ENCODE measurements around the gene STARD5.

The STARD5 gene

GRCh38 chr15:81323944-81324881 lies at the start of gene STARD5:
TSS of gene STARD5 (minus strand) at chr15:81324141. CDS start at chr15:81324099, 42 bp downstream.
- peak; percentile 97 for DNase-seq (ENCODE audit: low read depth)
- H3K4me3 ChIP-seq (ENCODE audit: low read depth, low read length), result peak within 1 kb of the TSS; percentile 89
- TF ChIP-seq, protein P1, sequence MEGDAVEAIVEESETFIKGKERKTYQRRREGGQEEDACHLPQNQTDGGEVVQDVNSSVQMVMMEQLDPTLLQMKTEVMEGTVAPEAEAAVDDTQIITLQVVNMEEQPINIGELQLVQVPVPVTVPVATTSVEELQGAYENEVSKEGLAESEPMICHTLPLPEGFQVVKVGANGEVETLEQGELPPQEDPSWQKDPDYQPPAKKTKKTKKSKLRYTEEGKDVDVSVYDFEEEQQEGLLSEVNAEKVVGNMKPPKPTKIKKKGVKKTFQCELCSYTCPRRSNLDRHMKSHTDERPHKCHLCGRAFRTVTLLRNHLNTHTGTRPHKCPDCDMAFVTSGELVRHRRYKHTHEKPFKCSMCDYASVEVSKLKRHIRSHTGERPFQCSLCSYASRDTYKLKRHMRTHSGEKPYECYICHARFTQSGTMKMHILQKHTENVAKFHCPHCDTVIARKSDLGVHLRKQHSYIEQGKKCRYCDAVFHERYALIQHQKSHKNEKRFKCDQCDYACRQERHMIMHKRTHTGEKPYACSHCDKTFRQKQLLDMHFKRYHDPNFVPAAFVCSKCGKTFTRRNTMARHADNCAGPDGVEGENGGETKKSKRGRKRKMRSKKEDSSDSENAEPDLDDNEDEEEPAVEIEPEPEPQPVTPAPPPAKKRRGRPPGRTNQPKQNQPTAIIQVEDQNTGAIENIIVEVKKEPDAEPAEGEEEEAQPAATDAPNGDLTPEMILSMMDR (IDR thresholded peaks at IDR 0.05; ENCODE audit: control insufficient read depth, extremely low read depth, insufficient read depth), result no peak

- TF ChIP-seq, protein P1 (IDR thresholded peaks at IDR 0.05; ENCODE audit: control insufficient read depth, extremely low read depth, insufficient read depth), result no peak
Measured at GRCh38 chr15:81373176-81373575, 49.2 kb upstream of the STARD5 start.

DNA sequence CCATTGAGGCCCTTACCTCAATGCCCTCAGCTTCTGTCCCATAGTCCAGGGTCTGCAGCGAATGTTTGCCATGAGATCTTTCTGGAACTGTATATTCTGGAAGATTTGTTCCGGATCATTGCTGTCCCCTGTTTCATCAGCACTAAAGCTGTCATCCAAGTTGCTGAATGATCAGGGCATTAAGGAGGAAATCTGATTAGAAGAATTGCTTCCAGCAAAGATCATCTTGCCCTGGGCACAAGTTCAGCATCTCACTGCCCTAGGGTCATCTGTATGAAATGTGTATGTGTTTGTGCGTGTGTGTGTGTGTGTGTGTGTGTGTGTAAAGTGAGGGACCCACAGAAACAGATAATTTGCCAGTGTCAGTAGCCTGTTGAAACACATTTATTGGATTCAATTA lies 48.6 kb upstream of the STARD5 start:
- no peak for DNase-seq (ENCODE audit: low read depth)
- H3K4me3 ChIP-seq (ENCODE audit: low read depth, low read length), result no peak overlapping the region
- TF ChIP-seq, protein P1 (IDR thresholded peaks at IDR 0.05; ENCODE audit: control insufficient read depth, extremely low read depth, insufficient read depth), result no peak

More at GRCh38 chr15:81373176-81373575, 49.2 kb upstream of the STARD5 start:
- no peak for DNase-seq (ENCODE audit: low read depth)
- H3K4me3 ChIP-seq (ENCODE audit: low read depth, low read length), result no peak overlapping the region

DNA sequence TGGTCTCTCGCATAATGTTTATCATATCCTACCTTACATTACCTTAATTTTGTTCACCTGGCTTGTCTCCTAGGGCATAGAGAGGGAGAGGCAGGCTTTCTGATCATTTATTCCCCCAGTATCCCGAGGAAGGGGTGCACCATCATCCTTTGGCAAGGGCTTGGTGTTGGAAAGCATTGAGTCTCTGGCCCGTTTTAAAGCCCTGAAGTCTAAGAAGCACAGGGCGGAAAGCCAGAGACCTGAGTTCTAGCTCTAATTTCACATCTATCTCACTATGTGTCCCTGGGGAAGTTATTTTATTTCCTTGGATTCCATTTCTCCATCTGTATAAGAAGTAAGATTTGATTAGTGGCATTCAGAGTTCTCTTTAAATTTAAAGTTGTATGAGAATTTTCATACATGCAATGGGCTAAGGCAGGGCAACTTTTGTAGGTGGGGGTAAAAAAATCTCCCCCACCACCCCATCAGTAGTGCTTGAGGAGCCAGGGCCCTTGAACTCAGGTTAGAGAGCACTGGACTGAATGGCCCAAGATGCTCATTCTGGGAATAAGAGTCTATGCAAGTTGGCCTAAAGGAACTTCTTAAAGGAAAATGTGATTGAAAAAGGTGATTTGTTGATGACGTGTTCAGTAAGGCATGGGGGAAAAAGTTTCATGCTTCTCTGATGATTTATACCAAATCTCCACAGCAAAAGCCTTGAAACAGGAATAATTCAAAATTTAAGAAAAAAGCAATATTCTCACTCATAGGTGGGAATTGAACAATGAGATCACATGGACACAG lies 40.0 kb upstream of the STARD5 start:
- TF ChIP-seq, protein P1 (IDR thresholded peaks at IDR 0.05; ENCODE audit: control insufficient read depth, extremely low read depth, insufficient read depth), result no peak
- DNase-seq (ENCODE audit: low read depth), result no peak
- no peak overlapping the region for H3K4me3 ChIP-seq (ENCODE audit: low read depth, low read length)

GRCh38 chr15:81363276-81363675 lies 39.3 kb upstream of the STARD5 start:
- no peak overlapping the region for H3K4me3 ChIP-seq (ENCODE audit: low read depth, low read length)
- TF ChIP-seq, protein P1 (IDR thresholded peaks at IDR 0.05; ENCODE audit: control insufficient read depth, extremely low read depth, insufficient read depth), result no peak
- no peak for DNase-seq (ENCODE audit: low read depth)

- H3K4me3 ChIP-seq (ENCODE audit: low read depth, low read length), result no peak overlapping the region
- TF ChIP-seq, protein P1 (IDR thresholded peaks at IDR 0.05; ENCODE audit: control insufficient read depth, extremely low read depth, insufficient read depth), result no peak
- no peak for DNase-seq (ENCODE audit: low read depth)
Measured at GRCh38 chr15:81362790-81363189, 38.8 kb upstream of the STARD5 start.
